Nephron (organoid): Measurements from ENCODE around the gene TSHZ3.
A peak's percentile ranks its signal among the peaks of the same experiment; 100 is the strongest.

ENCODE experiments used
- H3K27ac Mint-ChIP-seq, 3 experiments: 2 replicates each; pipeline ENCODE4 v1.8.0; 2020; ENCODE audit warnings: mixed read lengths in 3 of 3, mild to moderate bottlenecking in 2 of 3, moderate library complexity in 1 of 3
- H3K27me3 Mint-ChIP-seq: 2 replicates; pipeline ENCODE4 v1.8.0; 2021; ENCODE audit warnings: low read depth, mild to moderate bottlenecking, moderate library complexity, mixed read lengths
- H3K36me3 Mint-ChIP-seq: 2 replicates; pipeline ENCODE4 v1.8.0; 2020; ENCODE audit warnings: low read depth, mixed read lengths
- H3K4me1 Mint-ChIP-seq: 2 replicates; pipeline ENCODE4 v1.8.0; 2020; ENCODE audit warnings: mixed read lengths
- H3K4me3 Mint-ChIP-seq, 3 experiments: 2 replicates each; pipeline ENCODE4 v1.8.0; 2020; ENCODE audit warnings: mild to moderate bottlenecking in 3 of 3, mixed read lengths in 3 of 3, moderate library complexity in 2 of 3
- H3K9me3 Mint-ChIP-seq: 2 replicates; pipeline ENCODE4 v1.8.0; 2020; ENCODE audit warnings: mixed read lengths
- TF ChIP-seq, protein P1 (sequence below), 3 experiments: fragments of 200-600 bp; sonication (generic); IDR thresholded peaks; one replicate each; pipeline ENCODE4 v1.5.0; 2021; ENCODE audit warnings: antibody characterized with exemption in 3 of 3; ENCODE audit not compliant: unreplicated experiment in 3 of 3

The TSHZ3 gene

DNA sequence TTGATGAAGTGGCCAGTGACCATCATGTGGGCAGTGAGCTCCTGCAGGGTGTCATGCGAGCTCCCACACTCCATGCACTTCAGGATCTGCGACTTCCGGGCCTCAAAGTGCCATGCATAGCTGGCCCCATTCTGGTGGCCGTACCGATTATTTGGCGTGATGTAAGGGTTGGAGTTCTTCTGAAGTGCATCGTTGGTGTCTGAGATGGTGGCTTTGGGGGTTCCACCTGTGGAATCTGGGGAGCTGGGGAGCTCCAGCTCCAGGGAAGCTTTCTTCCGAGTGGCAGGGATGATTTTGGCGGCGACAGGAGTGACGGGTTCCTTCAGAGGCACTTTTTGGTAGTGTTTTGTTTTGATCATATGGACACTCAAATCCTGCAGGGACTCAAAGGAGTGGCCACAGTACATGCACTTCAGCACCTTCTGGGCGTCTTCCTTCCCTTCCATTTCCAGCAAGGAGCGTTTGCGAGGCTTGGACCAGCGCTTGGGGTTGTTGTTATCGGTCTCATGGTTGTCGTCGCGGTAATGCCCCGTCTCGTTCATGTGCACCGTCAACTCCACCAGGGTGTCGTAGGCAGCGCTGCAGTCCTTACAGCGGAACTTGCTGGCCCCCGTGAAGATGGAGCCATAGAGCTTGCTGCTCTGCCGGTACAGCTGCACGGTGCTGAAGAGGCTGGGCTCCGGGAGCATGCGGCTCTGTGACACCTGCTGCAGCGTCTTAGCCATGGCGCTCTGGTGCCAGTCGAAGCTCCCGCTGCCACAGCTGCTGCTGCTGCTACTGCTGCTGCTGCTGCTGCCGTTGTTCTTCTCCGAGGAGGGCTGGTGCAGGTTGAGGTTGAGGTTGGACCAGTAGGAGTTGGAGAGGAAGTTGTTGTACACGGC is 70.4 kb downstream of the TSHZ3 start:
- H3K36me3 Mint-ChIP-seq, result peaks cover 31% of the 10 kb centered on the region
- H3K27me3 Mint-ChIP-seq, result no peaks in the 10 kb centered on the region
- TF ChIP-seq, protein P1, sequence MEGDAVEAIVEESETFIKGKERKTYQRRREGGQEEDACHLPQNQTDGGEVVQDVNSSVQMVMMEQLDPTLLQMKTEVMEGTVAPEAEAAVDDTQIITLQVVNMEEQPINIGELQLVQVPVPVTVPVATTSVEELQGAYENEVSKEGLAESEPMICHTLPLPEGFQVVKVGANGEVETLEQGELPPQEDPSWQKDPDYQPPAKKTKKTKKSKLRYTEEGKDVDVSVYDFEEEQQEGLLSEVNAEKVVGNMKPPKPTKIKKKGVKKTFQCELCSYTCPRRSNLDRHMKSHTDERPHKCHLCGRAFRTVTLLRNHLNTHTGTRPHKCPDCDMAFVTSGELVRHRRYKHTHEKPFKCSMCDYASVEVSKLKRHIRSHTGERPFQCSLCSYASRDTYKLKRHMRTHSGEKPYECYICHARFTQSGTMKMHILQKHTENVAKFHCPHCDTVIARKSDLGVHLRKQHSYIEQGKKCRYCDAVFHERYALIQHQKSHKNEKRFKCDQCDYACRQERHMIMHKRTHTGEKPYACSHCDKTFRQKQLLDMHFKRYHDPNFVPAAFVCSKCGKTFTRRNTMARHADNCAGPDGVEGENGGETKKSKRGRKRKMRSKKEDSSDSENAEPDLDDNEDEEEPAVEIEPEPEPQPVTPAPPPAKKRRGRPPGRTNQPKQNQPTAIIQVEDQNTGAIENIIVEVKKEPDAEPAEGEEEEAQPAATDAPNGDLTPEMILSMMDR (IDR thresholded peaks at IDR 0.05; ENCODE audit: unreplicated experiment in 3 of 3), result no peak
- H3K9me3 Mint-ChIP-seq, result no peaks in the 10 kb centered on the region
- no peak overlapping the region for H3K4me3 Mint-ChIP-seq
- no peak overlapping the region for H3K27ac Mint-ChIP-seq
- peaks cover 49% of the 10 kb centered on the region for H3K4me1 Mint-ChIP-seq

DNA sequence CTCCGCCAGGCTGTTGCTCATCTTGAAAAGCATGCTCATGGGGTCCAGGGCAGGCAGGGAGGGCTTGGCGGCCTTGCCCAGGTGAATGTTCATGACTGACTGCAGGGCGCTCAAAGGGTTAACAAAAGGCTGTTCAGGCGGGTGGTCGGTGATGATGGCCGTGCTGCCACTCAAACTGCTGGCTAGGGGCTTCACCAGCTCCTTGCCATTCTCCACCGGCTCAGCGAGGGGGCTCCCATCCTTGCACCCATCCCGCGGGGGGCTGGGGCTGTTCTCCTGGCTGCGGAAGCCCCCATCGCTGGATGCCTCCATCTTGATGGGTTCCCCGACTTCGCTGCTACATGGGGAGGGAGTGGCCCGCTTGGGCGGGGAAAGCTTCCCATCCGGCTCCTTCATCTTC is 71.7 kb downstream of the TSHZ3 start:
- TF ChIP-seq, protein P1 (IDR thresholded peaks at IDR 0.05; ENCODE audit: unreplicated experiment in 3 of 3), result no peak
- no peaks in the 10 kb centered on the region for H3K9me3 Mint-ChIP-seq
- H3K36me3 Mint-ChIP-seq, result peaks cover 40% of the 10 kb centered on the region
- H3K27me3 Mint-ChIP-seq, result no peaks in the 10 kb centered on the region
- peaks cover 55% of the 10 kb centered on the region for H3K4me1 Mint-ChIP-seq
- H3K4me3 Mint-ChIP-seq, result no peak overlapping the region
- H3K27ac Mint-ChIP-seq, result no peak overlapping the region

DNA sequence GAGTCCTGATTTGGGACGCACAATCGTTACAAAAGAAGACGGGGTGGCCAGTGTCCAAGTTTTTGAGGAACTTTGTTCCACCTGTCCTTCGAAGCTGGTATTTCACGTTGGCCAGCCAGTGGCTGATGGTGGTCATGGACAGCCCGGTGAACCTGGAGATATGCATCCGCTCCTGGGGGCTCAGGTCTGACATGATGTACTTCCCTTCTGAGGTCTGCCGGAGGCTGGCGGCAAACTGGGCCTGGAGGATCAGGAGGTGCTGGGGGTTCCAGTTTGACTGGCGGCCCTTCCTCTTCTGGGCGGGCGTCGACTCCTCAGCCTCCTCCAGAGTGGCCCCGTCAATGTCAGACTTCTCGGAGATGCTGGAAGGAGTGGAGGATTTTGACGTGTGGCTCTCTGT is 72.4 kb downstream of the TSHZ3 start:
- TF ChIP-seq, protein P1 (IDR thresholded peaks at IDR 0.05; ENCODE audit: unreplicated experiment in 3 of 3), result no peak
- peaks cover 49% of the 10 kb centered on the region for H3K4me1 Mint-ChIP-seq
- no peaks in the 10 kb centered on the region for H3K9me3 Mint-ChIP-seq
- H3K36me3 Mint-ChIP-seq, result peaks cover 41% of the 10 kb centered on the region
- no peak overlapping the region for H3K4me3 Mint-ChIP-seq
- no peak overlapping the region for H3K27ac Mint-ChIP-seq
- no peaks in the 10 kb centered on the region for H3K27me3 Mint-ChIP-seq

DNA sequence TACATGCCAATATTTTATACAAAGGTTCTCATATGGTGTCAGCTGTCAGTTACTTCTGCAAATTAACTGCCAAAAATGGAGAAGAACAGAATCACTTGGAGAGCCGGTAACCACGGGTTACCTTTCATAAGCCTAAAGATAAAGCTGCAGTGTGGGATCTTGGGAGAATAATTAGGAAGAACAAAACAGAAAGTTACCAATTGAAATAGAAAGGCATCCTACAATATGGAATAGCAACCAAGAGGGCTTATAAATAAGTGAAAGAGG is 74.2 kb downstream of the TSHZ3 start:
- H3K36me3 Mint-ChIP-seq, result peaks cover 41% of the 10 kb centered on the region
- H3K4me1 Mint-ChIP-seq, result peaks cover 42% of the 10 kb centered on the region
- peak overlapping the region in 1 of 3 experiments; percentile 22 for H3K27ac Mint-ChIP-seq
- no peak overlapping the region for H3K4me3 Mint-ChIP-seq
- TF ChIP-seq, protein P1 (IDR thresholded peaks at IDR 0.05; ENCODE audit: unreplicated experiment in 3 of 3), result no peak
- no peaks in the 10 kb centered on the region for H3K27me3 Mint-ChIP-seq
- H3K9me3 Mint-ChIP-seq, result no peaks in the 10 kb centered on the region

DNA sequence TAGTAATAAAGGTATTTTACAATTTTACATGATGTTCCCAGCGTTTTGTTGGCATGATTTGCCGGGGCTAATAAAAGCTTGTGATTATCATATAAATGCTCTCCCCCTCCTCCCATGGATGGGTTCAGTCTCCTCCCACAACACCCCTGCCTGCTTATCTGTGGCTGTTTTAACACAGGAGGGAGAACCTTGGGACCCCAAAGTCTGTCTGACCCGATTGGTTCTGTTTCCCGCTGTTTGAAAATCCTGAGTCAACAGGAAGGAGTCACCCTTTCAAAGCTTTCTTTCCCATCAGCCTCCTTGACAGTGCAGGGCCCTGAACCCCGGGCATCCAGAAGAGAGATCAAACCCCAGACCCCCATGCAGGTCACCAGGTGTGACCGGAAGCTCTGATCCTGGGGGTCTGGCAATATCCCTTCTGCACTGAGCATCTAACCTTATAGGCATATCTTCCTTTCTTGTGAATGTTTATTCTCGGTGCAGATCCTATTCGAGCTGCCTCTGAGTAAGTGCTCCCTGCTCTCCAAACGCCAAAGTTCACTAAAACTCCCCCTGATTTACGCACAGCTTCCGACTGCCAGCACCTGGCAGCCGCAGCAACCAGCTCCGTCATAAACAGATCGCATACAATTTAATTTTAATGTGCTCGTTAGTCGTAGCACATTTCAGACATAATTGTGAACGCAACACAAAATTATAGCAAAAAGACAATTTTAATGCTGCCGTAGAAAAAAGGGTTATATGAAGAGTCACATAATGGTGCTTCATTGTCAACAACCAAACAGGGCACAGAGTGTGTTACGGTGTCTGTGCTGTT is 74.8 kb downstream of the TSHZ3 start:
- Mint-ChIP-seq H3K27ac (peak overlapping the region in 1 of 3 experiments; percentile 22), H3K36me3 (peaks cover 41% of the 10 kb centered on the region), H3K4me3 (no peak overlapping the region), H3K9me3 (no peaks in the 10 kb centered on the region), H3K27me3 (peaks cover 4% of the 10 kb centered on the region), H3K4me1 (peaks cover 42% of the 10 kb centered on the region)
- TF ChIP-seq, protein P1 (IDR thresholded peaks at IDR 0.05; ENCODE audit: unreplicated experiment in 3 of 3), result no peak
